ENCODE results near the gene CYP3A7.
"Not testable (repeated sequence)": the region's sequence is repeated elsewhere in the genome, so short reads cannot be mapped to it uniquely, and the experiment has no call there.

Gene CYP3A7

GRCh38 chr7:99694201-99694911 is 40.6 kb downstream of the CYP3A7 start:
- no peak overlapping the region for H3K4me3 ChIP-seq (ENCODE audit: low read depth, low read length)
- no peak for TF ChIP-seq CTCF (IDR thresholded peaks at IDR 0.05; ENCODE audit: borderline replicate concordance, insufficient read depth, low read depth, low read length)

- TF ChIP-seq CTCF (IDR thresholded peaks at IDR 0.05; ENCODE audit: borderline replicate concordance, insufficient read depth, low read depth, low read length) = no peak
- no peak overlapping the region for H3K4me3 ChIP-seq (ENCODE audit: low read depth, low read length)
Observed at GRCh38 chr7:99693427-99694200, 41.4 kb downstream of the CYP3A7 start.

GRCh38 chr7:99693100-99693426 is 41.9 kb downstream of the CYP3A7 start:
- H3K4me3 ChIP-seq (ENCODE audit: low read depth, low read length) = no peak overlapping the region
- no peak for TF ChIP-seq CTCF (IDR thresholded peaks at IDR 0.05; ENCODE audit: borderline replicate concordance, insufficient read depth, low read depth, low read length)

- H3K4me3 ChIP-seq (ENCODE audit: low read depth, low read length) = not testable (repeated sequence)
Observed at GRCh38 chr7:99692563-99692962, 42.4 kb downstream of the CYP3A7 start.

- H3K4me3 ChIP-seq (ENCODE audit: low read depth, low read length) = not testable (repeated sequence)
Observed at GRCh38 chr7:99691658-99692057, 43.3 kb downstream of the CYP3A7 start.

- not testable (repeated sequence) for H3K4me3 ChIP-seq (ENCODE audit: low read depth, low read length)
Observed at GRCh38 chr7:99690918-99691317, 44.1 kb downstream of the CYP3A7 start.

GRCh38 chr7:99685871-99686608 is 49.0 kb downstream of the CYP3A7 start:
- not testable (repeated sequence) for H3K4me3 ChIP-seq (ENCODE audit: low read depth, low read length)

GRCh38 chr7:99685129-99685758 is 49.8 kb downstream of the CYP3A7 start:
- TF ChIP-seq CTCF (IDR thresholded peaks at IDR 0.05; ENCODE audit: borderline replicate concordance, insufficient read depth, low read depth, low read length) = no peak
- no peak overlapping the region for H3K4me3 ChIP-seq (ENCODE audit: low read depth, low read length)
